Thymus (tissue), 11 donors: ENCODE data around the gene WASHC3. TPM values are rescaled to one million over a fixed set of nuclear protein-coding genes. Genes with fewer than 3 reads are reported as not detected.

Source experiments
- DNase-seq, 9 donors: peaks; one replicate each; pipeline ENCODE4 v3.0.0-alpha.2; 2013; ENCODE audit warnings: low spot score in 9 of 9, low read depth in 6 of 9, missing footprints in 1 of 9
- H3K27ac ChIP-seq, 2 donors: one replicate each; pipeline ENCODE4 v1.5.1; 2013; ENCODE audit warnings: control low read depth in 1 of 2, low read depth in 1 of 2, low read length in 1 of 2, mild to moderate bottlenecking in 1 of 2, moderate library complexity in 1 of 2
- H3K27me3 ChIP-seq, 2 donors: one replicate each; pipeline ENCODE4 v1.5.1; 2013; ENCODE audit warnings: low read length in 1 of 2; ENCODE audit not compliant: control insufficient read depth in 2 of 2, insufficient read depth in 1 of 2
- H3K36me3 ChIP-seq, 2 donors: one replicate each; pipeline ENCODE4 v1.5.1; 2013; ENCODE audit warnings: low read length in 1 of 2, mild to moderate bottlenecking in 1 of 2, moderate library complexity in 1 of 2; ENCODE audit not compliant: control insufficient read depth in 2 of 2, insufficient read depth in 2 of 2
- H3K4me1 ChIP-seq, 2 donors: one replicate each; pipeline ENCODE4 v1.5.1; 2013; ENCODE audit warnings: low read length in 2 of 2; ENCODE audit not compliant: control insufficient read depth in 2 of 2, insufficient read depth in 2 of 2
- H3K4me3 ChIP-seq, 2 donors: one replicate each; pipeline ENCODE4 v1.5.1; 2013; ENCODE audit warnings: low read length in 2 of 2, control low read depth in 1 of 2, mild to moderate bottlenecking in 1 of 2
- H3K9me3 ChIP-seq, 2 donors: one replicate each; pipeline ENCODE4 v1.5.1; 2013; ENCODE audit warnings: low read length in 1 of 2, mild to moderate bottlenecking in 1 of 2; ENCODE audit not compliant: control insufficient read depth in 2 of 2, insufficient read depth in 1 of 2
- WGBS: extraction: QIAGEN DNeasy Blood & Tissue Kit; methylation state at CpG from one replicate; pipeline ENCODE4 v1.1.7; 2013; 5-methylcytosine and 5-hydroxymethylcytosine counted together
- polyA plus RNA-seq: library from polyadenylated mRNA; stranded (reverse); fragments of 200-250 nt; gene quantifications from one replicate; pipeline ENCODE4 v1.2.3, GENCODE V29; 2013
- total RNA-seq: library from RNA; stranded (reverse); fragments of 120-200 nt; gene quantifications from one replicate; pipeline ENCODE4 v1.2.4, GENCODE V29; 2013
- donor health status: healthy.

The WASHC3 gene
- total and polyA plus RNA-seq, 2 donors, result 72.8 to 74.0 TPM

DNA sequence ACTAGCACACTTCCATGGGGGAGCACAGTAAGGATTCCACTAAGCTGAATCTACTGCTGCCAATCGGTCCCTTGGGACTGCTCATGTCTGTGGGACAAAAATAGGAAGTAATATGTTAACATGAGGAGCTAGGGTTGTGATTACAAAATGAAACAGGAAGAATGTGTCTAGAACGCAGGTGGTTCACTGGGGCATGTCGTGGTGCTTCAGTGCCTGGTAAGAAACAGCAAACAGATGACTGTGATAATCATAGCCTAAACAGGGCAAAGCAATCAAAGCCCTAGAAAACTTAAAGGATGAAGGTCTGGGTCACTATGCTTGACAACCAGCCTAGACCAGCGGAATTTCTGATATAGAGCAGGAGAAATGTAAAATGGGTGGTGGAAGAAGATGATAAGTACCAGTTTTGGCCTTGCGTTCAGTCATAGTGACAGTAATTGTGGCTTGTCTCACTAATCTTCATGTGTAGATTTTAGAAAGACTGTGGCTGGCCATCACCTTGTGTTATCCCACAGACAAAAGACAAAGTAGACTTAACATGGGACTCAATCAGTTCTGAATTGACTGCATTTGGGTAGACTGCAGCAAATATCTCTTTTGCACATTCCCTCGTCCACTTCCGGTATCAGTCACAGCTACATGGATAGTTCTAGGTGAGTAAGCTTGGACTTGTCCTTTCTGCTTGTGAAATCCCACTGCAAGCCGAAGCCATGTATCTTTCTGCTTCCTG lies 51.4 kb downstream of the WASHC3 start:
- Histone ChIP-seq H3K27me3 (no peaks in the 10 kb centered on the region), H3K4me1 (peaks cover 0 to 6% of the 10 kb centered on the region in 2 donors), H3K4me3 (no peak overlapping the region), H3K27ac (no peak overlapping the region), H3K9me3 (no peaks in the 10 kb centered on the region), H3K36me3 (peaks cover 0 to 3% of the 10 kb centered on the region in 2 donors)
- 75% methylated on average over 8 of the region's 8 CpGs for WGBS
- DNase-seq, result peak in 3 of 9 donors; percentile 2 to 23 (median 5)

- Histone ChIP-seq H3K36me3 (peaks cover 0 to 3% of the 10 kb centered on the region in 2 donors), H3K27ac (peak overlapping the region in 1 of 2 donors; percentile 9), H3K4me1 (peaks cover 0 to 6% of the 10 kb centered on the region in 2 donors), H3K27me3 (no peaks in the 10 kb centered on the region), H3K9me3 (no peaks in the 10 kb centered on the region), H3K4me3 (no peak overlapping the region)
- no peak for DNase-seq
- 98% methylated on average over 3 of the region's 3 CpGs for WGBS
These were observed 52.0 kb downstream of the WASHC3 start for GRCh38 chr12:102009796-102010195.

- Histone ChIP-seq H3K36me3 (peaks cover 0 to 3% of the 10 kb centered on the region in 2 donors), H3K9me3 (no peaks in the 10 kb centered on the region), H3K27ac (no peak overlapping the region), H3K4me3 (no peak overlapping the region), H3K27me3 (no peaks in the 10 kb centered on the region), H3K4me1 (peaks cover 0 to 6% of the 10 kb centered on the region in 2 donors)
- 100% methylated on average over 1 of the region's 1 CpG for WGBS
- DNase-seq, result no peak
These were observed 53.1 kb downstream of the WASHC3 start for GRCh38 chr12:102008615-102009126.

DNA sequence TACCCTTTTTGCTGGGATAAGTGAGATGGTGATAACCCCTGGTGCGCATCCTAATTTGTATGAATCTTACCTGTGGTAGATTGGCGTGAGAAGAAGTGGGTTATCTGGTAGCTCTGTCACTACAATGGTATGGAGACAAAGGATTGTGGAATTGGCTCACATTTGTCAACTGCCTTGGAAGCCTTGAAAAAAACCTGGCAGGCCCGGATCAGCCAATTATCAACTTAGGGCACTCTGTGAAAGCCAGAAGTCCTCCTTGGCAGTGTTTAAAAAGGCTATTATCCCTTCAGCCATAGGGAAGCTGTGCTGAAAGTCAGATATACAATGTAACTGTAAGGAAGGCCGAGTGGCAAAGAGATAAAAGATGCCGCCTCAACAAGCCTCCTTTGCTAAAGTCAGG lies 56.5 kb downstream of the WASHC3 start:
- H3K4me3 ChIP-seq, result no peak overlapping the region
- no peaks in the 10 kb centered on the region for H3K36me3 ChIP-seq
- H3K4me1 ChIP-seq, result peaks cover 0 to 3% of the 10 kb centered on the region in 2 donors
- 96% methylated on average over 5 of the region's 5 CpGs for whole genome bisulfite sequencing
- no peaks in the 10 kb centered on the region for H3K27me3 ChIP-seq
- H3K9me3 ChIP-seq, result no peaks in the 10 kb centered on the region
- DNase-seq, result no peak
- no peak overlapping the region for H3K27ac ChIP-seq

GRCh38 chr12:101997102-101997501 lies 64.7 kb downstream of the WASHC3 start:
- Histone ChIP-seq H3K4me3 (no peak overlapping the region), H3K36me3 (no peaks in the 10 kb centered on the region), H3K4me1 (no peaks in the 10 kb centered on the region), H3K27me3 (no peaks in the 10 kb centered on the region), H3K27ac (no peak overlapping the region), H3K9me3 (no peaks in the 10 kb centered on the region)
- DNase-seq, result no peak
- whole genome bisulfite sequencing, result 96% methylated on average over 5 of the region's 5 CpGs

- Histone ChIP-seq H3K9me3 (no peaks in the 10 kb centered on the region), H3K4me3 (no peak overlapping the region), H3K27ac (no peak overlapping the region), H3K27me3 (no peaks in the 10 kb centered on the region), H3K36me3 (no peaks in the 10 kb centered on the region), H3K4me1 (no peaks in the 10 kb centered on the region)
- 95% methylated on average over 4 of the region's 4 CpGs for WGBS
- no peak for DNase-seq
These were observed 66.1 kb downstream of the WASHC3 start for GRCh38 chr12:101995684-101996083.

- Histone ChIP-seq H3K4me3 (no peak overlapping the region), H3K9me3 (no peaks in the 10 kb centered on the region), H3K4me1 (no peaks in the 10 kb centered on the region), H3K27me3 (no peaks in the 10 kb centered on the region), H3K36me3 (no peaks in the 10 kb centered on the region), H3K27ac (no peak overlapping the region)
- 94% methylated on average over 2 of the region's 2 CpGs for WGBS
- no peak for DNase-seq
These were observed 69.7 kb downstream of the WASHC3 start for GRCh38 chr12:101992091-101992490.

DNA sequence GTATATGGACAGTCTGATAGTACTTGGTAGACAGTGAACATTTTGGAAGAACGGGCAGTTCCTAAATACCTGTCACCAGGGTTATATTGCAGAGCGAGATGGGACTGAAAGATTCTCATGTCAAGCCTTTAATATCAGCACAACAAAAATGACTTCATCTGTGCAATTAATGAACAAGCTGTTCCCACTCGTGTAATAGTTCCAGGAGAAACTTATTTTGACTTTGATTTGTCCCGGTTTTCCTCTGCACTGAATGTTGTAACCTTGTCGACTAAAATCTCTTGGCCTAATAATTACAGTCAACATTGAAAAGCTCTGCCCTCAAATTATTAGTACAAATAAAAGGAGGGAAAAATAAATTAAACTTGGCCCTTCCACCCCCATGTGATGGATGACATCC lies 79.5 kb downstream of the WASHC3 start:
- H3K27me3 ChIP-seq, result no peaks in the 10 kb centered on the region
- H3K27ac ChIP-seq, result no peak overlapping the region
- no peak for DNase-seq
- no peak overlapping the region for H3K4me3 ChIP-seq
- no peaks in the 10 kb centered on the region for H3K4me1 ChIP-seq
- H3K36me3 ChIP-seq, result no peaks in the 10 kb centered on the region
- no peaks in the 10 kb centered on the region for H3K9me3 ChIP-seq
- 96% methylated on average over 5 of the region's 5 CpGs for WGBS

GRCh38 chr12:101981868-101982267 lies 79.9 kb downstream of the WASHC3 start:
- H3K36me3 ChIP-seq, result no peaks in the 10 kb centered on the region
- no peak overlapping the region for H3K27ac ChIP-seq
- DNase-seq, result no peak
- H3K9me3 ChIP-seq, result no peaks in the 10 kb centered on the region
- no peaks in the 10 kb centered on the region for H3K27me3 ChIP-seq
- no peak overlapping the region for H3K4me3 ChIP-seq
- WGBS, result 93% methylated on average over 2 of the region's 2 CpGs
- no peaks in the 10 kb centered on the region for H3K4me1 ChIP-seq
